ENCODE data around the gene PTGER3.
"Not testable (repeated sequence)": the region's sequence is repeated elsewhere in the genome, so short reads cannot be mapped to it uniquely, and the experiment has no call there.

The PTGER3 gene

DNA sequence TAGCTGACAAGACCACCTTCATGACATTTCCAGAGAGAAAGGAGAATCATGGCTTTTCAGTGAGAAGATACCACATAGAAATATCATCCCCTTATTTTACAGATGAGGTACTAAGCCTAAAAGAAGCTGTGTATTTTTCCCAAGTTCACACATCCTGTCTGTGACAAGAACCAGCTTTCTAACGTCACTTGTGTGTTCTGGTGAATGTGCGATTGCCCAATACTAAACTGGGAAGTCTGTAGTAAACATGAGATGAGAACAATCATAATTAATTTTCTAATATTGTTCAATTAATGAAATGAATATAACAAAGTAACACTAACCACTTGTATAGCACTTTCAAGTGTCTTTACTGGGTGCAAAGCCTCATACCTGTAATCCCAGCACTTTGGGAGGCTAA lies 46.0 kb downstream of the PTGER3 start:
- no peak for DNase-seq

DNA sequence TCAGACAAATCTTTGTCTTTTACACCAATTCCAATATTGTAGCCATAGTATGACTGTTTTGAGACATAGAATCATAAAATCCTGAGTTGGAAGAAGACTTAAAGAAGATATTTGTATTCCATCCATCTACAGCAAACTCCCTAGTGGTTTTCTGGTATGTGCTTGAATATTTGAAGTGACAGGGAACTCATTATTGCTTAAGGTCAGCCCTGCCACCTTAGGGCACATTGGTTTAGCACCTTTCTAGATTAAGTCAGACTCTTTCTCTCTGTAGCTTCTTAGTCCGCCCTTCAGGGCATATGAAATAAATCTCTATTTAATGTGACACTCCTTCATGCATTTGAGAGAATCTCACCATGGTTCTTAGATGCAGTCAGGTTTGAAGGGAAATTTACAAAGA lies 49.8 kb downstream of the PTGER3 start:
- DNase-seq: no peak

DNA sequence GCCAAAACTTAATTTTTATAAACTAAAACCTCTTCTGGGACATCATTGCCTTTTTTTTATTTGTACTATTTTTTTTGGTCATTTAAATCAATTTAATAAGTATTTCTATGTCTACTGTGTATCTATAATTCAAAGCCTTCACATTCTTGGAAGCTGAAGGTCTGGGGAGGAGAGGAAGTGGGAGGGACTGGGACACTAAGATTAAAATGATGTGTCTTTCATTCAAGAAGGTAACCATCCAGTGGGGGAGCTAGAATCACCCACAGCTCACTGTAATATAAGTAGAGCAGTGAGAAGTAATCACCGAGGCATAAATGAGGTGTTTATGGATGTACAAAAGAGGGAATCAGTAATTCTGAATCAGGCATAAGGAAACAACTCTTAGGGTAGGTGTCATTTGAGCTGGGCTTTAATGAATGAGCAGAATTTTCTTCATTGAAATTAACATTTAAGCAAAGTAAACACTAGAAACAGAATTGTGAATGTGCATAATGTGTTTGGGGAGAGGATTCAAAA lies 52.8 kb downstream of the PTGER3 start:
- DNase-seq: no peak

DNA sequence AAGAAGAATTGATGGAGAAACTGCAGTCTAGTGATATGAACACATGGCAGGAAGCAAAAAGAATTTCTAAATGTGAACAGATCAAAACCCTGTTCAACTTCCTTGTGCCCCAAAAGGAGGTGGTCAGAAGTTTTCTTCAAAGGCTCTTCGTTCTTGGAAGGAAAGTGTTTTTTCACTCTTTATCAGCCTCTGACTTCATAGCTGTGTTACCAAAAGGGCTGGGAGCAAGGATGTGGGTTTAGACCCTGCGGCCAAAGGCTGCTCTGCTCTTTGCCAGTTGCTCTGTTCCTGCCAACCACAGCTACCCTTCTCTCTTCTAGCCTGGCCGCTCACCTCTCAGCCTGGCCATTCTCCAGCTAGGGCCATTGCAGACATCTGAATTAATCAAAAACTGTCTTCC lies 53.8 kb downstream of the PTGER3 start:
- no peak for DNase-seq

DNA sequence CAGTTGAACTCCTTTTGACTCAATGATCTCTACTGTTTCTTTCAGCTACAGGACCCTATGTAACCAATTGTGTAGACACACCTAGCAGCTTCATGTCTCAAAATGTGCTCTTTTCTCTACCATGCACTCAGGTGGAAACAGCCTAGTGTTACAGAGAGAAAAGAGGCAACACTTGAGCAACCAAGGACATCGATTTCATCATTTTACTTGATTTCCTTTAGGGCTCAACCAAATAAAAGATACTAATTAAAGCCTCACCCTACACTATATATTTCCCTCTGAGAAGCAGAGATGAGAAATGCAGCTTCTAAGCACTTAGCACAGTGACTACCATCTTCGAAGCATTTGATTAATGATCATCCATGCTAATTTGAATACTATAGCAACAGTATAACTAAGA lies 55.1 kb downstream of the PTGER3 start:
- no peak for DNase-seq

DNA sequence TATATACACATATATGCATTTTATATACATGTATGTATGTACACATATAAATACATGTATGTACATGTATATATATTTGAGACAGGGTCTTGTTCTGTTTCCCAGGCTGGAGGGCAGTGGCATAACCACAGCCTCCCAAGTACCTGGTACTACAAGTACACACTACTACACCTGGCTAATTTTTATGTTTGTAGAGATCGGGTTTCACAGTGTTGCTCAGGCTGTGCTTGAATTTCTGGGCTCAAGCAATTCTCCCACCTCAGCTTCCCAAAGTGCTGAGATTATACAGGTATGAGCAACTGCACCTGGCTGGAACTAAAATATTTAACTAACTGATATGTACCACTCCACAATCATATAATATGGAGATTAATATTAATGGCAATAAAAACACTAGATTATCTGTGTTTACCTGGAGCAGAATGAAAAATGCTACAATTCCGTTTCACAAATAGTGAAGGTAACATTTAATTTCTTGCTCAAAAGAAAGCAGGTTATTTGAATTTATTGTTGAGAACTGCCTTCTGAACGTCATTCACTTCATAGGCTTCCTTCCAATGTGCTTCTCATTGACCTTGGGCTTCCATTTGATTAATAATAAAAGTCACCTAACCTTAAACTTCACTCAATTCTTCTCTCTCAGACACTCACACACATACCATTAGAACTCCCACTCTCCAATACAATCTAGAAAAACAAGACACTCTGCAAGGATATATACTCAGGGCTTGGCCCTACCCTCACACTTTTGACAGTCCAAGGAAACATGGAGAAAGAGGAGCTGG lies 57.0 kb downstream of the PTGER3 start:
- DNase-seq: no peak

DNA sequence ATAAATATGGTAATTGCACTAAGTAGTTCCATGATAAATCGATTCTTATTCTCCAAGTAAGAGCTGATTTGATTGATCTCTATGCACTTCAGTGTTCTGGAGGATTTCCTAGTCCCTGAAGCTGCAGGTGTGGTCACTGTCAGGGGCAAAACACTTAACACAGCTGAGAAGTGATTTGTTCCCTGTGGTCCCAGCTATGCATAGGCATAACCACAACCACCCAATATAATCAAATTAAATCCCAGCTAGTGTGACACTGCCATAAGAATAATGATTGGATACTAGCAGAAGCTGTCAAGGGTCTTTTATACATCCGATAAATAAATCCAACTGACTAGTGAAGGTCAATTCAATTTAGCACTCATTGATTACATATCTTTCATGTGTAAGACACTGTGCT lies 60.1 kb downstream of the PTGER3 start:
- DNase-seq: no peak

DNA sequence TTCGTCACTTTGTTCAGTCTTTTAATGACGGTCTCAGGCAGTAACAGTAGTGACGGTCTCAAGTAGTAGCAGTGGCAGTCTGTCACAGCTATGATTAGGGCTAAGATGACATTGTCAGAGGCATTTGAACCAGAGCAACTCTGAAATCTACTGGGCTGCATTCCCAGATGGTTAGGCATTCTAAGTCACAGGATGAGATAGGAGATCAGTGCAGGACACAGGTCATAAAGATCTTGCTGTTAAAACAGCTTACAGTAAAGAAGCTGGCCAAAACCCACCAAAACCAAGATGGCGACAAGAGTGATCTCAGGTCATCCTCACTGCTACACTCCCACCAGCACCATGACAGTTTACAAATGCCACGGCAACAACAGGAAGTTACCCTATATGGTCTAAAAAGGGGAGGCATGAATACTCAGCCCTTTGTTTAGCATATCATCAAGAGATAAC lies 61.8 kb downstream of the PTGER3 start:
- DNase-seq: not testable (repeated sequence)

DNA sequence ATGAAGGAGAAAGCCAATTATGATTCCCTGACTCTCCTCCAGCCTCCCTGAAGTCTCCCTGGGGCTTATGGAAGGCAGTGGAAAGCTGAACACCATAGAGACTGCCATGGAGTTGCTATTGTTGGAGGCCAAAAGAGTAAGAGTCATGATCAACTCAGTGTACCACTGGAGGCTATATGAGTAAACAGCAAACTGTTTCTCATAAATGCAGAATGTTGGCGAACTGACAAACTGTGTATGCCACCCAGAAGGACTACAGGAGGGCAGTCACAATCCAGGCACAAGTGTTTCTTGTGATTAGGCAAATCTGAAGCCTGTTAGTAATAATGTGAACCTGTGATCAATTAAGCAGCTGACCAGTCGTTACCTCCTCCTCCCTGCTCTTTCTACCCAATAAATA lies 62.3 kb downstream of the PTGER3 start:
- DNase-seq: not testable (repeated sequence)

DNA sequence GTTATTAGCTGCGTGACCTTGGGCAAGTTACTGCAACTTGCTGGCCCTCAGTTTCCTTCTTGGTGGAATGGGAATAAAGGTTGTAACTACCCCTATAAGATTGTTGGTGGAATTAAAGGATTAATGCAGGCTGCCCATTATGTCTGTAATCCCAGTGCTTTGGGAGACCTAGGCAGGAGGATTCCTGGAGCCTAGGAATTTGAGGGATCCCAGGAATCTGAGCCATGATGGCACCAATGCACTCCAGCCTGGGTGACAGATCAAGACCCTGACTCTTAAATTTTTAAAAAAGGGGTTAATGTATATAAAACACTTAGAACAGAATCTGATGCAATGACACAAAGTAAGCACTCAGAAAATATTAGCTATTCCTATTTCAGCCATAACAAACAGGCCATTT lies 67.3 kb downstream of the PTGER3 start:
- DNase-seq: no peak

DNA sequence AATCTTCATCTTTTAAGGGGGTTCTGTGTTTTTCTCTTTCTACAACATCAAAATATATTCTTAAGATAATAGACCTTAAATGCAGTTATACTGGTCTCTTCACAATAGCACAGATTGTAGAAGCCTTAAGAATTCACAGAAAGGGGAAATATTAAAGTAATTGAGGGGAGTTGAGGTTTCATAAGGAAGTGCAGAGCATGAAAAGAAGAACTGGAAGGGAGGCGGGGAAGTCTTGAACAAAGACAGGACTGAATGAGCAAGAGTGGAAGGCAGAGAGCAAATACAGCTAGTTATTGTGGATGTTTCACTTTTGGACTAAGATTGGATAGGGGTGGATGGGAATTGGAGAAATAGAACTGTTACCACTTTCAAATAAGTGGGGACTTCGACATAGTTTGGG lies 67.7 kb downstream of the PTGER3 start:
- DNase-seq: no peak

DNA sequence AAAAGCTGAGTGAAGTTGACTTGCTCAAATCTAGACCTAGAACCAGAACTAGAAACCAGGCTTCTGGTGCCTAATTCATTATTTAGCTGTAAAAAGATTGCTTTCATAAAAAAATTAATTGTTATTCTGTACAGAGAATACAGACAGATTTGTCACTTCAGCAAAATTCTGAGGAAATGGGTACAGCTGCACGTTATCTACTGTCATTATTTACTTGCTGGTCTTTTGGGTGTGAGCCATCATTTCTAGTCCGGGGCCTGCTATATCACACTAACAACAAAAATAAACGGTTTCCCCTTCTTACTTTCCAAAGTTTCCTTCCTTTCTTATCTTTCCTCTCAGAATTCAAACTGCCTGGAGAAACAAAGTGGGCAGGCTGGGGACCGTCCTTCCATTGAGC lies 68.3 kb downstream of the PTGER3 start:
- DNase-seq: no peak

DNA sequence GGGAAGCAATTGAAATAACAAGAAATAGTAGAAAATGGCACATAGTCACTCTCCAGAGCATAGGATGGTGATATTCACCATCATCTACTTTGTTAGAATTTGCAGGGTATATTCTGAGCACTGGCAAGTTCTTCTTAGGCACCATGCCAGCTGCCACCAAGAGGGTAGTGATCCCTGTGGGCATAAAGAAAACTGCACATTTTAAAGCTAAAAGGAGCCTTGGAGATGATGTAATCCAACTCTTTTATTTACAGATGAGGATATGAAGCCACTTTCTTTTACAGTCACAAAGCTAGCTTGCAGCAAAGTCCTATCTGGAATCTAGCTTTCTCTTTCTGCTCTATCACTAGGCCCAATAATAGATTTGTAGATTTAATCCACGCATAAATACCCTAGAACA lies 69.0 kb downstream of the PTGER3 start:
- DNase-seq: peak; percentile 2

DNA sequence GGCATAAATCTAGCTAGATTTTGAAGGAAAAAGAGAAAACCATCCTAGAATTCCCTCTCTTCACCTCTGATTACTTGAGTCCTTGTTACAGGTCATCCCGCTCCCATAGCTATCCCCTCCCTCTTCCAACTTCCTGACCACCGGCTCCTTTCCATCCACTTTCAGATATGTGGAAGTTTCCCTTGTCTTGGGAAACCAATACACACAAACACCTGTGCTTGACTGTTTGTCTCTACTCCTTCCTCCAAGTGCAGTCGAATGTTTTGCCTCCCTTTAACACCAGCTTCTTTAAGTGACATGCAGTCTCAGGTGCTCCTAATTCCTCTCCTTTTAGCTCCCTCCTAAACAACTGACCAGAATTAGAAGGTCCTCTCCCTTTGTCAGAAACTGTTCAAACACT lies 70.0 kb downstream of the PTGER3 start:
- DNase-seq: no peak

DNA sequence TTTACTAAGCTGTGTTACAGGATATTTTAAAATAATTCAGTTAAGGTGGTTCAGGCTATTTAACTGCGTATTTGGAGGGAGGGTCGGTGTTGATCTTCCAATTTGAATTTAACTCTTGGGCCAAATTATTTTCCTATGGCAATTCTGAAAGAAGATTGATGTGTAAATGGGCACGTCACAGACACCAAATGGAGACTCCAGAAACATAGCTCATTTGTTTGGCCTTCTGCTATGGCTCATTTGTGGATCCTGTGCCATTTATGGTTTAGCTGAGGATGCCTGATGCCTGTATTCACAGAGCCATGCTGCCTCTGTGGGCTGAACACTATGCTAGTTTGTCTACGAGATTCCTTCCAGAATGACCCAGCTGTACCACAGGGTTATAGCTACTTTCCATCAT lies 70.6 kb downstream of the PTGER3 start:
- no peak for DNase-seq

DNA sequence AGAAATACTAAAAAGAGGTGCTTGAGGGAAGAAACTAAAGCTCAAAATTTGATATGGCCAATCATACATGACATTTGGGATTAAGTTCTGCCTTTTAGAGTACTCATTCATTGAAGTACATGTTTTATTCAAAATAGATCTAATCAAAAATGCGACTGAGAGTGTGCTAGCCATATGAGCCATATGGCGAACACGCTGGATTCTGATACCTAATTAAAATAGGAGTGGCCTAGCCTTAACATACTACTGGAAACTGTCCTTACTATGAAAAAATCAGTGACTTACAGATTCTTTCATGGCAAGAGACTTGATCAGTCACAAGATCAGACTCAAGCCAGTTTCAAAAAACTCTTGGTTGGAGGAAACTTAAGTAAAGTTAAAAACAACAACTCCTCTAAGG lies 73.9 kb downstream of the PTGER3 start:
- DNase-seq: no peak

DNA sequence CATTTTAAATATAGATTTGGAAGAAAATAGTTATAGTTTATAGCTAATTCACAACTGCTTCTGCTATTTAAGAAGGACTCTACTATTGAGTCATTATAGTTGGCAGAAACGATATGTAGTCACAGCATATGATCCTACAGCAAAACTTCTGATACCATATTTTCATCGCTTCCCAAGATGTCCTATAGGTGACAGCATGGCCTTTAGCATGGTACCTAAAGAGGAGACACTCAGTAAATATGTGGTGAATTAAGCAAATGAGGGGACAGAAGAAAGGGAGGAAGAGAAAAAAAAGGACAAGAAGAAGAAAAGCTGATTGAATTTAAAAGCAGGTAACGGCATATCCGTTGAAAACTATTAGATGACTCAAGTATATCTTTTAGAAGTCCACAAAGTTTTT lies 77.2 kb downstream of the PTGER3 start:
- no peak for DNase-seq

DNA sequence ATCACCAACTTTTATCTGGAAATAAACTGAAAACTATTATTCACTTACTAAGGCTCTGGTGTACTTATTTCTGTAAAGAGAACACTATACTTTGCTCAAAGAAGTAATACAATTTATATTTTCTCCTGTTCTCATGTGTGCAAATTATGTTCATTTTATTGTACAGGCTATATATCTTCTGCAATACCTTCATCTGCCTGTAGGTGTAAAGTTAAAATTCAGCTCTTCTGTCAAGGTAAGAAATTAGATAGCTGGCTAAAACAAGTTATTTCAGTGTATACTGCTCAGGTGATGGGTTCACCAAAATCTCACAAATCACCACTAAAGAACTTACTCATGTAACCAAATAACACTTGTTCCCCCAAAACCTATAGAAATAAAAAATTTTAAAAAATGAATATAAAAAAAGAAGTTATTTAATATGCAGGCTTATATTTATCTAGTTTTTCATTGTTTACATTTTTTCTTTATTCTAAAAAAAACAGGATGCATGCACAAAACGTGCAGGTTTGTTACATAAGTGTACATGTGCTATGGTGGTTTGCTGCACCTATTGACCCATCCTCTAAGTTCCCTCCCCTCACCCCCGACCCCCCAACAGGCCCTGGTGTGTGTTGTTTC lies 81.5 kb downstream of the PTGER3 start:
- no peak for DNase-seq

DNA sequence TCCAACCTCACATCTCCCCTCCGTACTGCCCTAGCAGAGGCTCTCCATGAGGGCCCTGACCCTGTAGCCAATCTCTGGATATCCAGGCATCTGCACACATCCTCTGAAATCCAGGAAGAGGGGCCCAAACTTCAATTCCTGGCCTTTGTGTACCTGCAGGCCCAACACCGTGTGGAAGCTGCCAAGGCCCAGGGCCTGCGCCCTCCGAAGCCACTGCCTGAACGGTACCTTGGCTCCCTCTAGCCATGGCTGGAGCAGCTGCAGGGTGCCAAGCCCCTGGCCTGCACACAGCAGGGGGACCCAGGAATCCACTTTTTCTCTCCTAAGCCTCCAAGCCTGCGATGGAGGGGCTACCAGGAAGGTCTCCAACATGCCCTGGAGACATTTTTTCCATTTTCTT lies 84.2 kb downstream of the PTGER3 start:
- DNase-seq: no peak

DNA sequence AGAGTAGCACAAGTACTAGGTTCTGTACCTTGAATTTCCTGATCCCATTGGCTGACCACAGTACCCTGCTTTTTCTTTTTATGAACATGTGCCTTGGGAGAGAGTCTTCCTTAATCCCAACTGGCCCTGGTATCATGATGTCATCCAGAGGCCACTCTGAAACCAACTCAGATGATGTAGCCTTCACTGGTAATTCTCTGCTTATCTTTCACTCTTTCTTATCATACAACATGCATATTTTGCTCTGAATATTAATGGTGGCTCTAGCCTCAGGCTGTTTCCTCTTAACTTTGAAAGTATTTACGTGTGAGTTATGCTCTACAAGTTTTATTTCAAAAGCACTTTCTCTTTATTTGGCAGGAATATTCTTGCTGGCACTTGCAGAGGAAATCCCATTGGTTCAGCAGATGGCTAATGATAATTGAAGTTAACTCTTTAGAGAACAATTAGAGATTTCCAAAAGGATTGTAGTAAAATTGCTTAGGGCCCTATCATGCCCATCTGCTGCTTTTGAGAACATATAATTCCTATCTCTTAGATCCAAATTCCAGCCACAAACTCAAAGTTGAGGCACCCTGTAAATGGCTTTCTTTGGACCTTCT lies 86.1 kb downstream of the PTGER3 start:
- DNase-seq: no peak

DNA sequence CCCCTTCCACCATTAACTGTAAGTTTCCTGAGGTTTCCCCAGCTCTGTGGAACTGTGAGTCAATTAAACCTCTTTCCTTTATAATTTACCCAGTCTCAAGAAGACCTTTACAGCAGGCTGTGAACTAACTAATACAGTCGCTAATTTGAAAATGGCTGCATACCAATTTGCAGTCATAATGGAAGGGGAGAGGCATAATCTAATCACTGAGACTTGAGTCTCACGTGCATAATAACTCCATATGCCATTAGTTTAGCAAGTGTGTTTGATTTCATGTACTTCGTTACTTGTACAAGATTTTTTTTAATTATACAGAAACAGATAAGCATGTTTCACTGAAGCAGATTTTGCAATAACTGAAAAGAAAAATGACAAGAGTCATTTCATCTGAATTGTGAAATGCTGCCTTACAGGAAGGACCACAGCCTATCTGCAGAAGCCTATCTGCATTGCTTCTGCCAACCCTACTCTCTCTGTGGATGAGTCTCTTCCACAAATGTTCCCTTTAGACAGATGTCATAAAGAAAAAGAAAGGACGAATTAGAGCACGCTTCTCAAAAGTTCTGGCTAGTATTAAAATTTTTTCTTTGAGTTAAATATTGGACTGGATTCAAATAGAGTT lies 99.1 kb downstream of the PTGER3 start:
- no peak for DNase-seq

DNA sequence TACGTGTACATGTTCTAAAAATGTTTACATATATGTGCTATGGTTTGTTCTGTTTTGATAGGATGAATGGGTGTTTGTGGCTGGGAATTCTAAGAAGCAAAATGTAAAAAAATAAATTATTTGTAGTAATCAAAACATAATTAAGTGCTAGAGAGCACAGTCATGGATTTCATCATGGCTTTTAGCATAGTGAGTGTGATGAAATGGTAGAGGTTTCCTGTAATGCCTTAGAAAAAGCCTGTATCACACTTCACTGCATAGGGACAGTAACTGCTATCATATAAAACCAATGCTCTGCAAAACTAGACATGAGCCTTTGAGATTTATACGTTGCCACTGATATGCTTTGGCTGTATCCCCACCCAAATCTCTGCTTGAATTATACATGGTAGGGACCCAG lies 99.8 kb downstream of the PTGER3 start:
- no peak for DNase-seq

DNA sequence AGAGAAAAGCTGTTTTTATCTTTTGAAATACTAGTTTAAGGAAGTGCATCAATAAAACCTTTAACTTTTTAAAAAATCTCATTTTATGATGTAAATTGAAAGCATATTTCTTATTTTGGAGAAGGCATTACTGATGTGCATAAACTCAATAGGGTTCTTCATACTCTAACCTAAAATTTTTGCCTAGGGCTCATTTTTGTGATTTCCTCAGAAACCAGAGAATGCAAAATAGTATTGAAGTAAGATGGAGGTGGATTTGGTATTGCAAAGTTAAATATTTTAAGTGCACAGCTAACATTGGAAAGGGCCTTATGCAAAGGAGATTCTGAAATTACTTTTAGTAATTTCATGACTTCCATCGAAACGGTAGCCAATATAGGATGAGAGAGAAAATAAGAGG lies 101.9 kb downstream of the PTGER3 start:
- DNase-seq: no peak

DNA sequence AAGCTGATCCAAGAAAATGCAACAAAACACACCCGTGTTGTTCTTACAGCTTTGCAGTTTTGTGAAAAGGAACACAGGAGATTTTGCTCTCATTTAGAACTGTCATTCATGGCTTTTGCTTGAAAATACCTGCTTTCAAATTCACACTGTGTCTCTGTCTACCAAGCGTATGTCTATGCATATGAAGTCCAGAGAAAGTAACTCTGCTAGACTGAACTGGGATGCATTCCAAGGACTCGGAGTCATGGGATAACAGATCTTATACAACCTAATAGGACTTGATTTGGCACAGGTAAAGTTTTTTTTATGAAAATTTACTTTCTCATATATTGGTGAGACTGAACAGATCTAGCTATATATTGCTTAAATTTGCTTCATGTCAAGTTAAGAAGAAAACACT lies 102.4 kb downstream of the PTGER3 start:
- no peak for DNase-seq
